ENCODE measurements around the gene DNMT1. TPM values are rescaled to one million over a fixed set of nuclear protein-coding genes. Genes with fewer than 3 reads are reported as not detected.

Gene DNMT1
- total RNA-seq, 1 donor: 56.1 TPM

DNA sequence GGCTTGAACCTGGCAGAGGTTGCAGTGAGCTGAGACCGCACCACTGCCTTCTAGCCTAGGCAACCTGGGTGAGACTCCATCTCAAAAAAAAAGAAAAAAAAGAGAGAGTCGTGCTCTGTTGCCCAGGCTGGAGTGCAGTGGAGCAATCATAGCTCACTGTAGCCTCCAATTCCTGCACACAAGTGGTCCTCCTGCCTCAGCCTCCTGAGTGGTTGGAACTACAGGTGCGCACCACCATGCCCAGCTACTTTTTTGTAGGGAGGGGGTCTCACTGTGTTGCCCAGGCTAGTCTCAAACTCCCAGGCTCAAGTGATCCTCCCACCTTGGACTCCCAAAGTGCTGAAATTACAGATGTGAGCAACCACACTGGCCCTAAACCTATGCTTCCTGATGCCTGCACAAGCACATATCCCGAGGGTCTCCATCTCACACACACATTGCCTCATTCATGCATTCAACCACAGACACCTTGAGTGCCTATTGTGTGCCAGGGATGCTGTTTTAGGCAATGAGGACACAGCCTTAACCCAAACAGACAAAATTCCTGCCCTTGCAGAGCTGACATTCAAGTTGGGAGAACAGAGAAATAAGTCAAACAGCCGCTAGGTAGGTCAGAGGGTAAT, 94.5 kb downstream of the DNMT1 start:
- TF ChIP-seq, protein P1, sequence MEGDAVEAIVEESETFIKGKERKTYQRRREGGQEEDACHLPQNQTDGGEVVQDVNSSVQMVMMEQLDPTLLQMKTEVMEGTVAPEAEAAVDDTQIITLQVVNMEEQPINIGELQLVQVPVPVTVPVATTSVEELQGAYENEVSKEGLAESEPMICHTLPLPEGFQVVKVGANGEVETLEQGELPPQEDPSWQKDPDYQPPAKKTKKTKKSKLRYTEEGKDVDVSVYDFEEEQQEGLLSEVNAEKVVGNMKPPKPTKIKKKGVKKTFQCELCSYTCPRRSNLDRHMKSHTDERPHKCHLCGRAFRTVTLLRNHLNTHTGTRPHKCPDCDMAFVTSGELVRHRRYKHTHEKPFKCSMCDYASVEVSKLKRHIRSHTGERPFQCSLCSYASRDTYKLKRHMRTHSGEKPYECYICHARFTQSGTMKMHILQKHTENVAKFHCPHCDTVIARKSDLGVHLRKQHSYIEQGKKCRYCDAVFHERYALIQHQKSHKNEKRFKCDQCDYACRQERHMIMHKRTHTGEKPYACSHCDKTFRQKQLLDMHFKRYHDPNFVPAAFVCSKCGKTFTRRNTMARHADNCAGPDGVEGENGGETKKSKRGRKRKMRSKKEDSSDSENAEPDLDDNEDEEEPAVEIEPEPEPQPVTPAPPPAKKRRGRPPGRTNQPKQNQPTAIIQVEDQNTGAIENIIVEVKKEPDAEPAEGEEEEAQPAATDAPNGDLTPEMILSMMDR (IDR thresholded peaks at IDR 0.05; ENCODE audit: insufficient read depth, low read depth, low read length): no peak
- no peak overlapping the region for H3K4me3 ChIP-seq (ENCODE audit: low read depth, low read length)
- no peak for DNase-seq (ENCODE audit: low read depth)

DNA sequence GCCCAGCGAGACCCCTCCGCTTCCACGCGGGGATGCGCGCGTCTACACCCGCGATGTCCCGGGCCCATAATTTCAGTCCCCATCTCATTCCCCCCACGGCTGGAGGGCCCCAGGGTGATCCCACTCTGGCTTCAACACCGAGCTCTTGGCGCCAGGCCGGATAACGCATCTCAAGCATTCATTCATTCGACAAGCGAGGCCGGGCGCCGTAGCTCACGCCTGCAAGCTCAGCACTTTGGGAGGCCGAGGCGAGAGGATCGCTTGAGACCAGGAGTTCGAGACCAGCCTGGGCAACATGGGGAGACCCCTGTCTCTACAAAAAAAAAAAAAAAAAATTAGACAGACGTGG, 98.2 kb downstream of the DNMT1 start:
- TF ChIP-seq, protein P1 (IDR thresholded peaks at IDR 0.05; ENCODE audit: insufficient read depth, low read depth, low read length): no peak
- no peak for DNase-seq (ENCODE audit: low read depth)

DNA sequence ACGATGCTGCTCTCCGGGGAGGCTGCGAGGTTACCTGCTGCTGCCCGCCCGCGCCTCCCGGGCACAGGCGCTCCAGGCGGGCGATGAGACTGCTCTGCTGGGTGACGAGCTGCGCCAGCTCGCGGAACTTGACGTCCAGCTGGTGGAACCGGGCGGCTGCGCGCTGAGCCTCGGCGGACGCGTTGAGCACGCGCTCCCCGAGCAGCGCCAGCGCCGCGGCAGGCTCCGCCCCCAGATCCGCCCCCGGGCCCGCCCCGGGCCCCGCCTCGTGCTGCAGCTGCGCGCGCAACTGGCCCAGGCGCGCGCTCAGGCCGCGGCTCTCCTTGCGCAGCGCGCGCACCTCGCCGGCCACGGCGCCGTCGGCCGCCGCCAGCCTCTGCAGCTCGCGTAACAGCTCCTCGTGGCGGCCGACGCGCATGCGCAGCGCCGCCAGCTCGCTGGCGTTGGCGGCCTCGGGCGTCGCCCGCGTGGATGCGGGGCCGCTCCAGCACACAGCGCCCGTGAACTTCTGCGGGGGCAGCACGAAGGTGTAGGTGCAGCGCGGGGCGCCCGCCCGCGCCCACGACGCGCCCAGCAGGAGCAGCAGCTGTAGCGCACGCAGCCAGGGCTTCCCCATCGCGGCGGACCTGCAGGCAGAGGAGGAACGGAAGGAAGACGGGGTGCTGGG, 98.7 kb downstream of the DNMT1 start:
- H3K4me3 ChIP-seq (ENCODE audit: low read depth, low read length): peak overlapping the region; percentile 57
- TF ChIP-seq, protein P1 (IDR thresholded peaks at IDR 0.05; ENCODE audit: insufficient read depth, low read depth, low read length): no peak
- peak; percentile 91 for DNase-seq (ENCODE audit: low read depth)

More for the DNA sequence above, 98.2 kb downstream of the DNMT1 start:
- peak overlapping the region; percentile 57 for H3K4me3 ChIP-seq (ENCODE audit: low read depth, low read length)

DNA sequence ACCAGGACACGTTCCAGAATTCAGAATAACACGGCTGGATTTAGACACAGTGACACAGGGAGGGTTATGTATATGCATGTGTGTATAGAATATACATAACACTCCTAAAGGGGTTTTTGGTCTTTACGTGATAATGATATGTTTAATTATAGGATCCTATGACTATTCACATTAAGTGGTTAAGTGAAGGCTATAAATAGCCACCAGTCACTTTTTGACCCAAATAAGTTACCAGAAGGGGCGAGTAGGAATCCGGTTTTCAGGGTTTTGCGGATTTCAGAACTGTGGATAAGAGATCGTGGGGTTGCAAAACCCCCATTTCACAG, 99.2 kb downstream of the DNMT1 start:
- TF ChIP-seq, protein P1 (IDR thresholded peaks at IDR 0.05; ENCODE audit: insufficient read depth, low read depth, low read length): no peak
- H3K4me3 ChIP-seq (ENCODE audit: low read depth, low read length): peak overlapping the region; percentile 47
- DNase-seq (ENCODE audit: low read depth): no peak

DNA sequence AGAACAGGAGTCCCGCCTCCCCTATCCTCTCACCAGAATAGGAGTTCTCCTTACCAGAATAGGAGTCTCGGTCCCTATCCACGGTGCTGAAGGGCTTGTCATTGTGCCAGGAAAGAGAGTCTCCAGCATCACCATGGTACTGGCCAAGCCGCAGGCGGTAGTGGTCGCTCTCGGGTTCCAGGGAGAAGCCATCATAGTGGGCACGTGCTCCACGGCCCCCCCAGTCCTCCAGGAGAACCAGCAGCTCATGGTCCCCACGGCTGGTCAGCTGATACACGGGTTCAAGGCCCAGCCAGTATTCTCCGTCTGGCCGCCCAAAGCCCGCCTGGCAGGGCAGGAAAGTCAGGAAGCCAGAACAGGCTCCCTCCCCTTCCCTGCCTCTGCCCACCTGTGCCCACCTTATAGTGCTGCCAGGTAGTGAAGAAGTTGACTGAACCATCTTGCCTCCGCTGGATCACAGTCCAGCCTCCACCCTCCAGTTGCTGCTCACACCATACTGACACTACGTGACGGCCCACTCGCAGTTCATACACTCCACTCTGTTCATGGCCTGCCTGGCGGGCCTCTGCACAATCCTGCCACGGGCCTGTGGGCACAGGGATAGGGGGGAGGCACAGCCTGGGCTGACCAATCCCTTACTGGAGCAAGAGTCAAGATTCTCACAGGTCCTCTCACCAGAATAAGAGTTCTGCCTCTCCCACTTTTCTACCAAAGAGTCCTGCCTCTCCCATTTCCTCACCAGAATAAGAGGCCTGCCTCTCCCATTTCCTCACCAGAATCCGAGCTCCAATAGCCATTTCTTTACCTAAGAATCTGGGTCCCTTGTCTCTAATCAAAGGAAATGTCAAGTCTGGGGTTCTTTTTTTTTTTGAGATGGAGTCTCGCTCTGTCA, 101.2 kb downstream of the DNMT1 start:
- DNase-seq (ENCODE audit: low read depth): no peak
- TF ChIP-seq, protein P1 (IDR thresholded peaks at IDR 0.05; ENCODE audit: insufficient read depth, low read depth, low read length): no peak
- H3K4me3 ChIP-seq (ENCODE audit: low read depth, low read length): no peak overlapping the region

DNA sequence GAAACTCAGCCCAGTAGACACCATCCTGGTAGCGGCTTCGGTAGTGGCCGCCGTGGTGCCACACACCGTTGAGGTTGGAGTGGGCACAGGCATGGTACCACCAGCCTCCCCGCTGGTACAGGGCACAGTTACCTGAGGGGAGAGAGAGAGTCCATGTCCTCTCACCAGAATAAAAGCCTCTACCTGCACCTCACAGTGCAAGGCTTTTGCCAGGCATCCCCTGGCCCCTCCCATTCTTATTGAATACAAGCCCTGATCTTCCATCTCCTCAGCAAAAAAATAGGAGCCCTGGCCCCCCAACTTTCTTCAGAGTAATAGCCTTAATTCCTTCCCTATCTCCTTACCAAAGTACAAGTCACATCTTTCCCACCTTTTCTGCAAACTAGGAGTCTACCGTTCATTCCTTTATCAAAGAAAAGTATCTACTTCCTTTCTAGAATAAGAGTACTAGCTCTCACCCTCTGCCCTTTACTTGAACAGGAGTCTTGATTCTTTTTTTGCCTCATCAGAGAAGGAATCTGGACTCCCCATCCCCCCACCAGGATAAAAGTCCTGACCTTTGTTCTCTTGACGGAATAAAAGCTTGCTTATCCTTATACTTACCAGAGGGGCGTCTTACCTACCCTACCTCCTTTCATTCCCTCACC, 102.0 kb downstream of the DNMT1 start:
- H3K4me3 ChIP-seq (ENCODE audit: low read depth, low read length): no peak overlapping the region
- TF ChIP-seq, protein P1 (IDR thresholded peaks at IDR 0.05; ENCODE audit: insufficient read depth, low read depth, low read length): no peak
- no peak for DNase-seq (ENCODE audit: low read depth)
